H9 (cell line): ENCODE measurements around the gene MATN4. TPM values are rescaled to one million over a fixed set of nuclear protein-coding genes. Genes with fewer than 3 reads are reported as not detected.
A peak's percentile ranks its signal among the peaks of the same experiment; 100 is the strongest.

Experiments used
- DNase-seq: peaks from one replicate; pipeline ENCODE4 v3.0.0-alpha.2; 2017
- H2AFZ ChIP-seq: one replicate; pipeline ENCODE4 v1.6.1; 2013; ENCODE audit warnings: mild to moderate bottlenecking, low read length, control low read depth, moderate library complexity
- H2AK5ac ChIP-seq: 2 replicates; pipeline ENCODE4 v1.6.1; 2013; ENCODE audit warnings: low read length, control low read depth, mixed read lengths; ENCODE audit not compliant: insufficient read length
- H2BK120ac ChIP-seq: one replicate; pipeline ENCODE4 v1.6.1; 2013; ENCODE audit warnings: low read depth, mild to moderate bottlenecking, low read length, control low read depth, inconsistent platforms; ENCODE audit not compliant: poor library complexity, severe bottlenecking
- H2BK12ac ChIP-seq: 2 replicates; pipeline ENCODE4 v1.6.1; 2013; ENCODE audit warnings: low read length, control low read depth, mixed read lengths, low read depth; ENCODE audit not compliant: insufficient read length
- H2BK15ac ChIP-seq: 2 replicates; pipeline ENCODE4 v1.6.1; 2013; ENCODE audit warnings: low read depth, low read length, control low read depth
- H2BK20ac ChIP-seq: one replicate; pipeline ENCODE4 v1.6.1; 2013; ENCODE audit warnings: low read depth, mild to moderate bottlenecking, low read length, control low read depth, inconsistent platforms; ENCODE audit not compliant: poor library complexity, severe bottlenecking
- H2BK5ac ChIP-seq: 2 replicates; pipeline ENCODE4 v1.6.1; 2013; ENCODE audit warnings: low read length, control low read depth, mixed read lengths; ENCODE audit not compliant: insufficient read length
- H3K14ac ChIP-seq: 2 replicates; pipeline ENCODE4 v1.6.1; 2013; ENCODE audit warnings: low read length, control low read depth; ENCODE audit not compliant: insufficient read depth
- H3K18ac ChIP-seq: 2 replicates; pipeline ENCODE4 v1.6.1; 2013; ENCODE audit warnings: low read depth, mild to moderate bottlenecking, mixed read lengths, low read length, control low read depth; ENCODE audit not compliant: insufficient read length
- H3K23ac ChIP-seq: 2 replicates; pipeline ENCODE4 v1.6.1; 2013; ENCODE audit warnings: low read length, control low read depth, mixed read lengths, low read depth; ENCODE audit not compliant: insufficient read length
- H3K23me2 ChIP-seq: 2 replicates; pipeline ENCODE4 v1.6.1; 2013; ENCODE audit warnings: low read depth, mild to moderate bottlenecking, mixed read lengths, low read length, control low read depth; ENCODE audit not compliant: insufficient read length, poor library complexity, severe bottlenecking
- H3K27ac ChIP-seq: 2 replicates; pipeline ENCODE4 v1.5.1; 2013; ENCODE audit warnings: low read length, control low read depth, mixed read lengths, low read depth; ENCODE audit not compliant: insufficient read length
- H3K27me3 ChIP-seq: 2 replicates; pipeline ENCODE4 v1.6.1; 2013; ENCODE audit warnings: low read length, control low read depth, inconsistent platforms; ENCODE audit not compliant: insufficient read depth
- H3K4ac ChIP-seq: 2 replicates; pipeline ENCODE4 v1.6.1; 2013; ENCODE audit warnings: low read depth, mild to moderate bottlenecking, control low read depth, inconsistent platforms, low read length, moderate library complexity
- H3K4me1 ChIP-seq: 2 replicates; pipeline ENCODE4 v1.6.1; 2013; ENCODE audit warnings: low read length, control low read depth, inconsistent platforms; ENCODE audit not compliant: insufficient read depth
- H3K4me2 ChIP-seq: 2 replicates; pipeline ENCODE4 v1.6.1; 2013; ENCODE audit warnings: low read length, control low read depth, mixed read lengths; ENCODE audit not compliant: insufficient read length, insufficient read depth
- H3K56ac ChIP-seq: 2 replicates; pipeline ENCODE4 v1.6.1; 2013; ENCODE audit warnings: low read depth, mild to moderate bottlenecking, mixed read lengths, low read length, control low read depth; ENCODE audit not compliant: insufficient read length
- H3K79me1 ChIP-seq: 2 replicates; pipeline ENCODE4 v1.6.1; 2013; ENCODE audit warnings: low read depth, mild to moderate bottlenecking, moderate library complexity, low read length, control low read depth, inconsistent platforms; ENCODE audit not compliant: insufficient read depth, poor library complexity, severe bottlenecking
- H3K79me2 ChIP-seq: 2 replicates; pipeline ENCODE4 v1.6.1; 2013; ENCODE audit warnings: low read length, control low read depth, inconsistent platforms; ENCODE audit not compliant: insufficient read depth
- H3K9ac ChIP-seq: 2 replicates; pipeline ENCODE4 v1.6.1; 2013; ENCODE audit warnings: low read length, control low read depth, mixed read lengths; ENCODE audit not compliant: insufficient read length; ENCODE audit errors: extremely low read depth
- H3K9me3 ChIP-seq: one replicate; pipeline ENCODE4 v1.6.1; 2013; ENCODE audit warnings: low read depth, low read length, inconsistent platforms; ENCODE audit not compliant: control insufficient read depth
- H3T11ph ChIP-seq: one replicate; pipeline ENCODE4 v1.6.1; 2013; ENCODE audit warnings: mild to moderate bottlenecking, low read length, control low read depth, inconsistent platforms
- H4K20me1 ChIP-seq: one replicate; pipeline ENCODE4 v1.6.1; 2013; ENCODE audit not compliant: control insufficient read depth, insufficient read length, insufficient read depth
- H4K5ac ChIP-seq: 2 replicates; pipeline ENCODE4 v1.6.1; 2013; ENCODE audit warnings: low read depth, mild to moderate bottlenecking, mixed read lengths, low read length, control low read depth; ENCODE audit not compliant: insufficient read length
- H4K8ac ChIP-seq: replicated peaks from 2 replicates; pipeline ENCODE4 v1.6.1; 2013; ENCODE audit warnings: low read length, control low read depth, mixed read lengths, low read depth; ENCODE audit not compliant: insufficient read length
- H4K91ac ChIP-seq: 2 replicates; pipeline ENCODE4 v1.6.1; 2013; ENCODE audit warnings: low read depth, mild to moderate bottlenecking, moderate library complexity, mixed read lengths, low read length, control low read depth; ENCODE audit not compliant: insufficient read length
- H3K27ac Mint-ChIP-seq, 3 experiments: 2 replicates in 2 of 3; 3 replicates in 1 of 3; pipeline ENCODE4 v1.8.0; 2020 to 2021; ENCODE audit warnings: mixed read lengths in 3 of 3, mild to moderate bottlenecking in 1 of 3, moderate library complexity in 1 of 3
- H3K27me3 Mint-ChIP-seq: 2 replicates; pipeline ENCODE4 v1.8.0; 2021; ENCODE audit warnings: low read depth, mild to moderate bottlenecking, moderate library complexity, mixed read lengths
- H3K36me3 Mint-ChIP-seq, 3 experiments: 2 replicates in 2 of 3; 3 replicates in 1 of 3; pipeline ENCODE4 v1.8.0; 2020 to 2021; ENCODE audit warnings: low read depth in 3 of 3, mixed read lengths in 3 of 3; ENCODE audit not compliant: insufficient read depth in 1 of 3
- H3K4me1 Mint-ChIP-seq, 2 experiments: 2 replicates each; pipeline ENCODE4 v1.8.0; 2020; ENCODE audit warnings: mixed read lengths in 2 of 2
- H3K4me3 Mint-ChIP-seq, 2 experiments: 2 replicates in 1 of 2; 3 replicates in 1 of 2; pipeline ENCODE4 v1.8.0; 2020 to 2021; ENCODE audit warnings: mild to moderate bottlenecking in 2 of 2, mixed read lengths in 2 of 2, moderate library complexity in 1 of 2
- H3K9me3 Mint-ChIP-seq, 2 experiments: 2 replicates in 1 of 2; 3 replicates in 1 of 2; pipeline ENCODE4 v1.8.0; 2020; ENCODE audit warnings: mild to moderate bottlenecking in 2 of 2, mixed read lengths in 2 of 2, moderate library complexity in 1 of 2
- WGBS: extraction: QIAGEN DNeasy Blood & Tissue Kit; methylation state at CpG from one replicate; pipeline ENCODE4 v1.1.7; 2013; ENCODE audit warnings: missing lambda C conversion rate, low lambda C conversion rate, mixed read lengths; ENCODE audit not compliant: insufficient read length; ENCODE audit errors: extremely low coverage; 5-methylcytosine and 5-hydroxymethylcytosine counted together
- total RNA-seq: library from RNA; stranded (reverse); gene quantifications from 2 replicates; pipeline ENCODE4 v1.2.1, GENCODE V29; 2021
- TF ChIP-seq, protein P1 (sequence below): fragments of 200-600 bp; sonication (generic); conservative IDR thresholded peaks from 3 replicates; pipeline ENCODE4 v1.8.0; 2021; ENCODE audit warnings: antibody characterized with exemption, mild to moderate bottlenecking

Gene MATN4
- total RNA-seq, 1 experiment from 2014 or later: 0.11 TPM

DNA sequence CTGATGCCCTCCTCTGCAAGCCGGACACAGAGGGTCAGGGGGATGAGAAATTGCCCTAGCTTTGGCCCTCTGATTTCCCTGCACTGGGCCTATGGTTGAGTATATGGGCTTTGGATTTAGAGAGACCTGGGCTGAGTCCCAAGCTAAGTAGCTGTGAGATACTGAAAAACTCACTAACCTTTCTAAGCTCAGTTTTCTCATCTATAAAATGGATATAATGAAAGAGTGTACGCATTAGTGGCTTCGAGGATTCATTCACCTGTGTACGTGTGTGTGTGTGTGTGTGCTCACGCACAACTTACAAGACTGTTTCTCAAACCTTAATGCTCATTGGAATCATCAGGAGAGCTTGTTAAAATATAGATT, 14.1 kb downstream of the MATN4 start:
- Histone ChIP-seq H3K9me3 (no peaks in the 10 kb centered on the region), H4K20me1 (no peaks in the 10 kb centered on the region), H2BK15ac (no peak overlapping the region), H3K4ac (no peak overlapping the region), H4K5ac (no peak overlapping the region), H4K91ac (no peak overlapping the region), H3K18ac (no peak overlapping the region), H2AFZ (no peak overlapping the region), H4K8ac (no peak overlapping the region), H2BK12ac (no peak overlapping the region), H2BK120ac (no peak overlapping the region), H3K79me1 (no peaks in the 10 kb centered on the region), H3K4me1 (peaks cover 2% of the 10 kb centered on the region; the same call in 1 of the 2 replicates), H3K27ac (no peak overlapping the region), H3K9ac (no peak overlapping the region), H3K56ac (no peak overlapping the region), H3K23me2 (peaks cover 13% of the 10 kb centered on the region), H3K27me3 (peaks cover 5% of the 10 kb centered on the region; the same call in 1 of the 2 replicates), H3K14ac (no peak overlapping the region), H3K23ac (no peak overlapping the region), H3K4me2 (no peak overlapping the region), H3K79me2 (no peaks in the 10 kb centered on the region), H2BK5ac (no peak overlapping the region), H3T11ph (no peak overlapping the region), H2AK5ac (no peak overlapping the region), H2BK20ac (no peak overlapping the region)
- peaks cover 8 to 13% of the 10 kb centered on the region in 2 experiments for H3K4me1 Mint-ChIP-seq
- peaks cover 21% of the 10 kb centered on the region in 2 experiments for H3K9me3 Mint-ChIP-seq
- H3K27ac Mint-ChIP-seq: no peak overlapping the region
- no CpG with 5 or more reads among the region's 5 CpGs for WGBS
- DNase-seq: no peak
- H3K27me3 Mint-ChIP-seq: peaks cover 64% of the 10 kb centered on the region
- H3K4me3 Mint-ChIP-seq: peak overlapping the region; percentile 71 to 79; a peak in 3 of 5 replicates
- TF ChIP-seq, protein P1, sequence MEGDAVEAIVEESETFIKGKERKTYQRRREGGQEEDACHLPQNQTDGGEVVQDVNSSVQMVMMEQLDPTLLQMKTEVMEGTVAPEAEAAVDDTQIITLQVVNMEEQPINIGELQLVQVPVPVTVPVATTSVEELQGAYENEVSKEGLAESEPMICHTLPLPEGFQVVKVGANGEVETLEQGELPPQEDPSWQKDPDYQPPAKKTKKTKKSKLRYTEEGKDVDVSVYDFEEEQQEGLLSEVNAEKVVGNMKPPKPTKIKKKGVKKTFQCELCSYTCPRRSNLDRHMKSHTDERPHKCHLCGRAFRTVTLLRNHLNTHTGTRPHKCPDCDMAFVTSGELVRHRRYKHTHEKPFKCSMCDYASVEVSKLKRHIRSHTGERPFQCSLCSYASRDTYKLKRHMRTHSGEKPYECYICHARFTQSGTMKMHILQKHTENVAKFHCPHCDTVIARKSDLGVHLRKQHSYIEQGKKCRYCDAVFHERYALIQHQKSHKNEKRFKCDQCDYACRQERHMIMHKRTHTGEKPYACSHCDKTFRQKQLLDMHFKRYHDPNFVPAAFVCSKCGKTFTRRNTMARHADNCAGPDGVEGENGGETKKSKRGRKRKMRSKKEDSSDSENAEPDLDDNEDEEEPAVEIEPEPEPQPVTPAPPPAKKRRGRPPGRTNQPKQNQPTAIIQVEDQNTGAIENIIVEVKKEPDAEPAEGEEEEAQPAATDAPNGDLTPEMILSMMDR: no peak; the same call in 2 of the 3 replicates
- peaks cover 5 to 15% (median 9%) of the 10 kb centered on the region in 3 experiments; a peak in 6 of 7 replicates for H3K36me3 Mint-ChIP-seq
